Neural cell (in vitro differentiated cells): ENCODE measurements around the gene BEND7.

Source experiments
- CTCF ChIP-seq: fragments of 450-650 bp; IDR thresholded peaks from 2 replicates; pipeline ENCODE4 v1.5.1; 2014; ENCODE audit warnings: antibody characterized with exemption, mild to moderate bottlenecking, moderate library complexity; ENCODE audit not compliant: poor library complexity, severe bottlenecking
- POLR2AphosphoS5 ChIP-seq: IDR thresholded peaks from 2 replicates; pipeline ENCODE4 v1.6.1; 2012
- RAD21 ChIP-seq: fragments of 450-650 bp; conservative IDR thresholded peaks from 2 replicates; pipeline ENCODE4 v1.6.1; 2014; ENCODE audit warnings: antibody characterized with exemption, mild to moderate bottlenecking, moderate library complexity
- SMC3 ChIP-seq: fragments of 450-650 bp; conservative IDR thresholded peaks from 2 replicates; pipeline ENCODE4 v1.6.1; 2014; ENCODE audit warnings: antibody characterized with exemption, mild to moderate bottlenecking, moderate library complexity; ENCODE audit not compliant: poor library complexity

GRCh38 chr10:13470270-13470669, 58.5 kb downstream of the BEND7 start:
- TF ChIP-seq RAD21 (no peak), CTCF (no peak), SMC3 (no peak), POLR2AphosphoS5 (no peak)
